Type B pancreatic cell (in vitro differentiated cells): ENCODE data around the gene CASK. TPM values are rescaled to one million over a fixed set of nuclear protein-coding genes. Genes with fewer than 3 reads are reported as not detected.

Source experiments
- DNase-seq: peaks from one replicate; pipeline ENCODE4 v3.0.0; 2021; ENCODE audit warnings: mixed read lengths; ENCODE audit not compliant: unreplicated experiment; ENCODE audit errors: extremely low spot score
- H3K27ac Mint-ChIP-seq: 2 replicates; pipeline ENCODE4 v1.8.0; 2021; ENCODE audit warnings: mild to moderate bottlenecking, mixed read lengths
- H3K27me3 Mint-ChIP-seq: 2 replicates; pipeline ENCODE4 v1.8.0; 2021; ENCODE audit warnings: mixed read lengths
- H3K36me3 Mint-ChIP-seq: 2 replicates; pipeline ENCODE4 v1.8.0; 2021; ENCODE audit warnings: mixed read lengths
- H3K4me1 Mint-ChIP-seq: one replicate; pipeline ENCODE4 v1.8.0; 2021; ENCODE audit warnings: mixed read lengths; ENCODE audit not compliant: unreplicated experiment
- H3K4me3 Mint-ChIP-seq: 2 replicates; pipeline ENCODE4 v1.8.0; 2021; ENCODE audit warnings: mild to moderate bottlenecking, mixed read lengths
- H3K9me3 Mint-ChIP-seq: 2 replicates; pipeline ENCODE4 v1.8.0; 2021; ENCODE audit warnings: mixed read lengths
- CTCF ChIP-seq: fragments of 200-600 bp; sonication (generic); conservative IDR thresholded peaks from 2 replicates; pipeline ENCODE4 v1.5.0; 2021; ENCODE audit warnings: antibody characterized with exemption, mild to moderate bottlenecking
- total RNA-seq: library from RNA; stranded (reverse); gene quantifications from 2 replicates; pipeline ENCODE4 v1.2.1, GENCODE V29; 2021; ENCODE audit warnings: low replicate concordance

CASK gene
- total RNA-seq, 1 donor from 2014 or later, result 93.8 TPM

- Mint-ChIP-seq H3K4me1 (peaks cover 7% of the 10 kb centered on the region), H3K27ac (peak overlapping the region; percentile 51), H3K4me3 (no peak overlapping the region), H3K27me3 (no peaks in the 10 kb centered on the region), H3K9me3 (peaks cover 1% of the 10 kb centered on the region), H3K36me3 (no peaks in the 10 kb centered on the region)
- no peak for DNase-seq
- TF ChIP-seq CTCF, result no peak
Measured at GRCh38 chrX:41482154-41482850, 441.1 kb downstream of the CASK start.

- no peak overlapping the region for H3K27ac Mint-ChIP-seq
- H3K27me3 Mint-ChIP-seq, result no peaks in the 10 kb centered on the region
- no peak overlapping the region for H3K4me3 Mint-ChIP-seq
- H3K4me1 Mint-ChIP-seq, result peaks cover 7% of the 10 kb centered on the region
- DNase-seq, result no peak
- H3K9me3 Mint-ChIP-seq, result no peaks in the 10 kb centered on the region
- no peaks in the 10 kb centered on the region for H3K36me3 Mint-ChIP-seq
- peak; percentile 59 for TF ChIP-seq CTCF
Measured at GRCh38 chrX:41481264-41482109, 441.9 kb downstream of the CASK start.

- no peak overlapping the region for H3K27ac Mint-ChIP-seq
- no peak for TF ChIP-seq CTCF
Measured at GRCh38 chrX:41480508-41481260, 442.7 kb downstream of the CASK start.

GRCh38 chrX:41478381-41478911, 444.9 kb downstream of the CASK start:
- H3K36me3 Mint-ChIP-seq, result no peaks in the 10 kb centered on the region
- H3K9me3 Mint-ChIP-seq, result no peaks in the 10 kb centered on the region
- no peak overlapping the region for H3K27ac Mint-ChIP-seq
- H3K4me1 Mint-ChIP-seq, result peaks cover 17% of the 10 kb centered on the region
- DNase-seq, result no peak
- H3K4me3 Mint-ChIP-seq, result no peak overlapping the region
- TF ChIP-seq CTCF, result no peak
- no peaks in the 10 kb centered on the region for H3K27me3 Mint-ChIP-seq

More at GRCh38 chrX:41480508-41481260, 442.7 kb downstream of the CASK start:
- no peaks in the 10 kb centered on the region for H3K36me3 Mint-ChIP-seq
- no peak overlapping the region for H3K4me3 Mint-ChIP-seq
- DNase-seq, result no peak
- no peaks in the 10 kb centered on the region for H3K27me3 Mint-ChIP-seq
- H3K4me1 Mint-ChIP-seq, result peaks cover 8% of the 10 kb centered on the region
- H3K9me3 Mint-ChIP-seq, result no peaks in the 10 kb centered on the region

- TF ChIP-seq CTCF, result no peak
- DNase-seq, result no peak
- Mint-ChIP-seq H3K27ac (peak overlapping the region; percentile 81), H3K4me1 (peaks cover 9% of the 10 kb centered on the region), H3K4me3 (no peak overlapping the region), H3K27me3 (no peaks in the 10 kb centered on the region), H3K36me3 (no peaks in the 10 kb centered on the region), H3K9me3 (no peaks in the 10 kb centered on the region)
Measured at GRCh38 chrX:41475591-41476241, 447.6 kb downstream of the CASK start.
